ENCODE measurements around the gene PLXNC1. TPM values are rescaled to one million over a fixed set of nuclear protein-coding genes. Genes with fewer than 3 reads are reported as not detected.

Gene PLXNC1
- total RNA-seq, 2 donors from 2014 or later = 2.0 to 3.0 TPM

- no peak overlapping the region for H3K27ac ChIP-seq
- H3K36me3 ChIP-seq = no peaks in the 10 kb centered on the region
- no peaks in the 10 kb centered on the region for H3K9me3 ChIP-seq
- H3K27me3 ChIP-seq = no peaks in the 10 kb centered on the region
- no peaks in the 10 kb centered on the region for H3K4me1 ChIP-seq
- TF ChIP-seq, protein P1, sequence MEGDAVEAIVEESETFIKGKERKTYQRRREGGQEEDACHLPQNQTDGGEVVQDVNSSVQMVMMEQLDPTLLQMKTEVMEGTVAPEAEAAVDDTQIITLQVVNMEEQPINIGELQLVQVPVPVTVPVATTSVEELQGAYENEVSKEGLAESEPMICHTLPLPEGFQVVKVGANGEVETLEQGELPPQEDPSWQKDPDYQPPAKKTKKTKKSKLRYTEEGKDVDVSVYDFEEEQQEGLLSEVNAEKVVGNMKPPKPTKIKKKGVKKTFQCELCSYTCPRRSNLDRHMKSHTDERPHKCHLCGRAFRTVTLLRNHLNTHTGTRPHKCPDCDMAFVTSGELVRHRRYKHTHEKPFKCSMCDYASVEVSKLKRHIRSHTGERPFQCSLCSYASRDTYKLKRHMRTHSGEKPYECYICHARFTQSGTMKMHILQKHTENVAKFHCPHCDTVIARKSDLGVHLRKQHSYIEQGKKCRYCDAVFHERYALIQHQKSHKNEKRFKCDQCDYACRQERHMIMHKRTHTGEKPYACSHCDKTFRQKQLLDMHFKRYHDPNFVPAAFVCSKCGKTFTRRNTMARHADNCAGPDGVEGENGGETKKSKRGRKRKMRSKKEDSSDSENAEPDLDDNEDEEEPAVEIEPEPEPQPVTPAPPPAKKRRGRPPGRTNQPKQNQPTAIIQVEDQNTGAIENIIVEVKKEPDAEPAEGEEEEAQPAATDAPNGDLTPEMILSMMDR (IDR thresholded peaks at IDR 0.05) = no peak
- no peak for DNase-seq (ENCODE audit: low spot score)
- no peak overlapping the region for H3K4me3 ChIP-seq
These were observed 74.1 kb downstream of the PLXNC1 start for GRCh38 chr12:94222351-94223084.

GRCh38 chr12:94223842-94224241 is 75.5 kb downstream of the PLXNC1 start:
- no peak overlapping the region for H3K27ac ChIP-seq
- no peaks in the 10 kb centered on the region for H3K9me3 ChIP-seq
- no peaks in the 10 kb centered on the region for H3K4me1 ChIP-seq
- TF ChIP-seq, protein P1 (IDR thresholded peaks at IDR 0.05) = no peak
- no peak overlapping the region for H3K4me3 ChIP-seq
- no peak for DNase-seq (ENCODE audit: low spot score)
- no peaks in the 10 kb centered on the region for H3K27me3 ChIP-seq
- no peaks in the 10 kb centered on the region for H3K36me3 ChIP-seq

DNA sequence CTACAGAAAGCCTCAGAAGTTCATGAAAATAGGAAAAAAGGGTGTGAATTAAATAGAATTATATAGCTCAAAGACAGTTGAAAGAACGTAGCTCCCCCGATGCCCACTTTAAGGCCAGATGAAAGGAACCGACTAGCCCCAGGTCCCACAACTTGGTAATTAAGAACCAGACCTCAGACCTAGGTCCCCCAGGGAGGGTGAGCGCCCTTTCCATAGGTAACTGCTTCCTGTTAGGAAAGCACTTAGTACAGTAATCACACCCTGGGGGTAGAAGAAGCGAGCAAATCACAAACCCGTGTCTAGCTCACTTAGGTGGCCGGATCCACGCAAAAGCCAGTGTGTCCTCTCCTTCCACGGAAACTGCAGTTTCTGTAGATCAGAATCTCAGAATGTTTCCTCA is 77.1 kb downstream of the PLXNC1 start:
- Histone ChIP-seq H3K36me3 (no peaks in the 10 kb centered on the region), H3K27me3 (no peaks in the 10 kb centered on the region), H3K4me1 (no peaks in the 10 kb centered on the region), H3K4me3 (no peak overlapping the region), H3K9me3 (no peaks in the 10 kb centered on the region), H3K27ac (no peak overlapping the region)
- TF ChIP-seq, protein P1 (IDR thresholded peaks at IDR 0.05) = no peak
- DNase-seq (ENCODE audit: low spot score) = no peak

DNA sequence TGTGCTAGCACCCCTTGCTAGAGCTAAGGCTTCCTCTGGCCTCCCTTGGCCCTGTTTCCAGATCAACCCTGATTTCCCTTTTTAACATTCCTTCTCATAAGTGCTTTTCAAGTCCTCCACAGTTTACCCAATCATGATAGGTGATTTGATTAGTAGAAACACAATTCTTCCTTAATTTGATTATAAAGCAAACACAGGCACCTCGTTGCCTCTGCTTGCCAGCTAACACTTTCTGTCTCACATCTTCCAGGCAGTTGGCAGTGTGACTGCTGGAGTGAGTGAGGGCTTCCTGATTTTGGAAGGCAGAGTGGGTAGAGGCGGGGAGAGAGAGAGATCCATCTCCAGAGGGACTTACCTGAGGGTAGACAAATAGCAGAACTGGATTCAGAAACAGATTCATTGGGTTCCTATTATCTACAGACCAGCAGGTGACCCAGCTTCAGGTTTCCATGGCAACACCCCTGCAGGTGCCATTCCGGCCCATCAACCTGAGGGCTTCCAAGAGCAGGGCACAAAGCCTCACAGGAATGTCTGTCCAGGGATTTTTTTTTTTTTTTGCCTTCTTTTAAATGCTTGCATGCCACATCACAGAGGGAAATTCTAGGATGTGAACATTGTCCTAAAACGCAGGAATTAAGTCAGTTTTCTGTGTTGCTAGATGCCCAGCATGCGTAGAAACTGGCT is 77.7 kb downstream of the PLXNC1 start:
- H3K9me3 ChIP-seq = no peaks in the 10 kb centered on the region
- H3K36me3 ChIP-seq = no peaks in the 10 kb centered on the region
- H3K4me3 ChIP-seq = no peak overlapping the region
- TF ChIP-seq, protein P1 (IDR thresholded peaks at IDR 0.05) = no peak
- no peak overlapping the region for H3K27ac ChIP-seq
- no peaks in the 10 kb centered on the region for H3K27me3 ChIP-seq
- no peak for DNase-seq (ENCODE audit: low spot score)
- H3K4me1 ChIP-seq = no peaks in the 10 kb centered on the region

DNA sequence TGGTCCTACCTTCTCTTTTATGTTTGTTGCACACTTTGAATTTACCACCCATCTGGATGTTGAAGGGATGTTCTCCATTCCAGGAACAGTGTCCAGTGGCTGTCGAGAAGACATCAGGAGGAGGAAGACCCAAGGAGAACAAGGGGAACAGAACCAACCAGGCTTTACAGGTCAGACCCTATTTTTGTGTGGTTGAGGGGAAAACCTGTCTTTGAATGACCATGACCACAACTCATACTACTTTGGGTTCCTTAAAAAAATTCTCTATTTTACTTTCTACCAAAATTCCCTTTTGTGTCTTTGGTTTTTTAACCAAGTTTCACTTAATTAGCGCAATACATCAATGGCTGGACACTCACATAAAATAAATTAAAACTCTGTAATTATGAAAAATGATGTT is 78.7 kb downstream of the PLXNC1 start:
- H3K27me3 ChIP-seq = no peaks in the 10 kb centered on the region
- H3K27ac ChIP-seq = no peak overlapping the region
- H3K4me3 ChIP-seq = no peak overlapping the region
- no peaks in the 10 kb centered on the region for H3K9me3 ChIP-seq
- H3K36me3 ChIP-seq = no peaks in the 10 kb centered on the region
- no peak for DNase-seq (ENCODE audit: low spot score)
- TF ChIP-seq, protein P1 (IDR thresholded peaks at IDR 0.05) = no peak
- H3K4me1 ChIP-seq = no peaks in the 10 kb centered on the region
